T-helper 1 cell treated with Interleukin-12 subunit alpha and Interleukin-12 subunit beta and Interleukin-4 antibody, amounts not matched to agents 30 μg/mL and 1 μg/mL, for 36 hours (primary cell): ENCODE measurements around the gene GAK.

ENCODE experiments used
- H3K27ac Mint-ChIP-seq: one replicate; pipeline ENCODE4 v1.8.0; 2021; ENCODE audit warnings: mild to moderate bottlenecking, mixed read lengths
- H3K27me3 Mint-ChIP-seq: one replicate; pipeline ENCODE4 v1.8.0; 2021; ENCODE audit warnings: low read depth, mixed read lengths
- H3K36me3 Mint-ChIP-seq: one replicate; pipeline ENCODE4 v1.8.0; 2021; ENCODE audit warnings: low read depth, mixed read lengths
- H3K4me1 Mint-ChIP-seq: one replicate; pipeline ENCODE4 v1.8.0; 2021; ENCODE audit warnings: low read depth, mixed read lengths
- H3K4me3 Mint-ChIP-seq: one replicate; pipeline ENCODE4 v1.8.0; 2021; ENCODE audit warnings: mild to moderate bottlenecking, moderate library complexity, mixed read lengths
- H3K9me3 Mint-ChIP-seq: one replicate; pipeline ENCODE4 v1.8.0; 2021; ENCODE audit warnings: mixed read lengths

Gene GAK

DNA sequence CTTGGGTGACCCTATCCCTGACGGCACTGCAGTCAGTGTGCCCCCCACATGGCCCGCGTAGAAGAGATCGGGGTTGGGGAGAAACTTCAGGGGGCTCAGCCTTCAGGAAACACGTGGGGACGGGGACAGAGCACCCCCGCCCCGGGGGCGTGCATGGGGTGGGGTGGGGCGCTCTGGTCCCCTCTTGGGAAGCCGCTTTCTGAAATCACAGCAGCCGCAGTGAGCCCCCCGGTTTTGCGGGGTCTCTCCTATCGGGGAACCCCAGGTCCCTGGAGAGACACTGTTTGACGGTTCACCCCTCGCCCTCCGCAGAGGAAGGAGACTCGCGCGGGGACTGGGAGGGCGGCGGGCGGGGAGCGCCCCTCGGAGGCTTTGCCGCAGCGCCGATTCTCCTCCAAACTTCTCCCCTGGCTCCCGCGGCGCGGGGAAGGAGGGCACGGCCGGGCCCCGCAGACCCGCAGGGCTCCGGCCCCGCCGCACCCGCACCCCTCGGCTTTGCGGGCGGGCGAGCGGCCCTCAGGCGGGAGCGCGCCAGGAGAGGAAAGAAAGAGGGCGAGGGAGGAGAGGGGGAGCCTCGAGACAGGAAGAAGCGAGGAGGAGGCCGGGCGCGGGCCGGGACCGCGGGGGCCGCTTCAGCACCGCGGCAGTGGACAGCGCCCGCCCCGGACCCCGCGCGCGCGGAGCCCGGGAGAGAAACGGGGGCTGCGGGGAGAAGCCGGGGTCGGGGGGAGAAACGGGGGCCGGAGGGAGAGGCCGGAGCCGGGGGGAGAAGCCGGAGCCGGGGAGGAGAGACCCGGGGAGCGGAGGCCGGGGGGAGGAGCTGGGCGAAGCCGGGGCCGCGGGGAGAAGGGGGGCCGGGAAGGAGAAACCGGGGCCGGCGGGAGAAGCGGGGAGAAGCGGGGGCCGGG lies 106.8 kb downstream of the GAK start:
- Mint-ChIP-seq H3K36me3 (peaks cover 2% of the 10 kb centered on the region), H3K27ac (no peak overlapping the region), H3K27me3 (peaks cover 36% of the 10 kb centered on the region), H3K4me1 (peaks cover 1% of the 10 kb centered on the region), H3K4me3 (no peak overlapping the region), H3K9me3 (no peaks in the 10 kb centered on the region)

GRCh38 chr4:824461-825062 lies 107.6 kb downstream of the GAK start:
- Mint-ChIP-seq H3K27ac (no peak overlapping the region), H3K27me3 (peaks cover 36% of the 10 kb centered on the region), H3K4me1 (peaks cover 1% of the 10 kb centered on the region), H3K36me3 (peaks cover 2% of the 10 kb centered on the region), H3K4me3 (no peak overlapping the region), H3K9me3 (no peaks in the 10 kb centered on the region)

- H3K36me3 Mint-ChIP-seq, result peaks cover 2% of the 10 kb centered on the region
- no peak overlapping the region for H3K27ac Mint-ChIP-seq
- no peaks in the 10 kb centered on the region for H3K9me3 Mint-ChIP-seq
- peaks cover 1% of the 10 kb centered on the region for H3K4me1 Mint-ChIP-seq
- H3K27me3 Mint-ChIP-seq, result peaks cover 36% of the 10 kb centered on the region
- no peak overlapping the region for H3K4me3 Mint-ChIP-seq
Observed at GRCh38 chr4:823761-824460, 108.2 kb downstream of the GAK start.

DNA sequence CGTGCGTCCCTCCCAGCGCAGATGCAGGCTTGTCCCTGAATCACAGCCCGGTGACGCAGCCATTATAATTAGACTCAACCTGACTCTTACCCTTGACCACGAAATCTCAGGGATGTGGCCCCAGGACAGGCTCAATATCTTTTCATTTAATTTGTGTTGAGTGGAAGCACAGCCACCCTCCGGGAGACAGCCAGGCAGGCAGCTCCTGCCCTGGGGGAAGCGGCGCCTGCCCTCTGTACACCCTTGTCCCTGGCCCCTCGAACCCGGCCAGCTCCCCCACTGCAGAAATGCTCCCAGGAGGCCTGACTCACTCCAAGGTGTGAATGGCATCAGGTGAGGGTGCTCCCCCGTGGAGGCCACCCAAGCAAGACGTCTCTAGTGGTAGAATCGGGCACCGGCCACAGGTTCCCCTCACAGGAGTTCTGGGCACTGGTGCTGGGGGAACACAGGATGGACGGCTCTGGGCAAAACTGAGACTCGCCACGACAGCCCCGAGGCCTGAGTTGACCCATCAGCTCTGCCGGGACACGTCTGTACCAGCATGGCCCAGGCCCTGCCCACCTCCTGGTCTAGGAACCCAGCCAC lies 108.8 kb downstream of the GAK start:
- no peak overlapping the region for H3K4me3 Mint-ChIP-seq
- H3K36me3 Mint-ChIP-seq, result peaks cover 2% of the 10 kb centered on the region
- no peak overlapping the region for H3K27ac Mint-ChIP-seq
- no peaks in the 10 kb centered on the region for H3K9me3 Mint-ChIP-seq
- peaks cover 29% of the 10 kb centered on the region for H3K27me3 Mint-ChIP-seq
- peaks cover 1% of the 10 kb centered on the region for H3K4me1 Mint-ChIP-seq

DNA sequence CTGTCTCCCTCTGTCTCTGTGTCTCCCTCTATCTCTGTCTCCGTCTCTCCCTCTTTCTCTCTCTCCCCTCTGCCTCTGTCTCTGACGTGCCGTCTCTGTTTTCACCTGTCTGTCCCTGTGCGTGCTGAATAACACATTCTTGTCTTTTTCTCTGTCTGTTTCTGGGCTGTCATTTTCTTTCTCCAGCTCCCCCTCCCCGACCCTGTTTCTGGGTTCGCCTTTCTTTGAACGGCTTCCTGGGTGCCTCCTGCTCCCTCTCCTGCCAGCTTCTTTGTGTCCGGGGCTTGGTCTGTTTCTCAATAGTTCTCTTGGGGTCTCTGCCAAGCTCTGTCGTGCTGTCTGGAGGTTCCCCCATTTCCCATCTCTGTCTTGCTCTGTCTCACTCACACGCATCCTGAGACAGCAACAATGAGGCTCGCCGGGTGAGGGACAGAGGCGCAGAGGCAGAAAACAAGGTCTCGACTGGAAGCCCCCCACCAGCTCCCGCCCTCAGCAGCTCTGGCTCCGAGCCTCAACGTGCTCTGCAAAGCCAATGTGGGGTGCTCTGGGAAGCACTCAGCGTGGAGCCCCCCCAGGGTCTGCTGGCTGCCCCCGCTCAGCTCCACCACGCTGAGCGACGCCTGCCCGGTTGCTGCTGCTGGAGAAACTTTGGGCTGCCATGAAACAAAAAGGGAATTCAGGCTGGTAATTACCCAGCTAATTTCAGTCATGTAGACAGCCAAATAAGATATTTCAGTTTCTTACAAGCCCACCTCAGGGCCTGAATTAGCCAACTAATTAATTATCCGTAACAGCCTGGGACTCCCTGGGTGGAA lies 109.5 kb downstream of the GAK start:
- no peaks in the 10 kb centered on the region for H3K4me1 Mint-ChIP-seq
- no peaks in the 10 kb centered on the region for H3K36me3 Mint-ChIP-seq
- H3K27me3 Mint-ChIP-seq, result peaks cover 22% of the 10 kb centered on the region
- no peak overlapping the region for H3K27ac Mint-ChIP-seq
- H3K9me3 Mint-ChIP-seq, result no peaks in the 10 kb centered on the region
- H3K4me3 Mint-ChIP-seq, result no peak overlapping the region

- Mint-ChIP-seq H3K27me3 (peaks cover 22% of the 10 kb centered on the region), H3K4me1 (no peaks in the 10 kb centered on the region), H3K4me3 (no peak overlapping the region), H3K36me3 (no peaks in the 10 kb centered on the region), H3K27ac (no peak overlapping the region), H3K9me3 (no peaks in the 10 kb centered on the region)
Observed at GRCh38 chr4:821631-822030, 110.5 kb downstream of the GAK start.

GRCh38 chr4:821181-821591 lies 110.9 kb downstream of the GAK start:
- Mint-ChIP-seq H3K4me1 (no peaks in the 10 kb centered on the region), H3K36me3 (no peaks in the 10 kb centered on the region), H3K9me3 (no peaks in the 10 kb centered on the region), H3K27me3 (peaks cover 25% of the 10 kb centered on the region), H3K27ac (no peak overlapping the region), H3K4me3 (no peak overlapping the region)

DNA sequence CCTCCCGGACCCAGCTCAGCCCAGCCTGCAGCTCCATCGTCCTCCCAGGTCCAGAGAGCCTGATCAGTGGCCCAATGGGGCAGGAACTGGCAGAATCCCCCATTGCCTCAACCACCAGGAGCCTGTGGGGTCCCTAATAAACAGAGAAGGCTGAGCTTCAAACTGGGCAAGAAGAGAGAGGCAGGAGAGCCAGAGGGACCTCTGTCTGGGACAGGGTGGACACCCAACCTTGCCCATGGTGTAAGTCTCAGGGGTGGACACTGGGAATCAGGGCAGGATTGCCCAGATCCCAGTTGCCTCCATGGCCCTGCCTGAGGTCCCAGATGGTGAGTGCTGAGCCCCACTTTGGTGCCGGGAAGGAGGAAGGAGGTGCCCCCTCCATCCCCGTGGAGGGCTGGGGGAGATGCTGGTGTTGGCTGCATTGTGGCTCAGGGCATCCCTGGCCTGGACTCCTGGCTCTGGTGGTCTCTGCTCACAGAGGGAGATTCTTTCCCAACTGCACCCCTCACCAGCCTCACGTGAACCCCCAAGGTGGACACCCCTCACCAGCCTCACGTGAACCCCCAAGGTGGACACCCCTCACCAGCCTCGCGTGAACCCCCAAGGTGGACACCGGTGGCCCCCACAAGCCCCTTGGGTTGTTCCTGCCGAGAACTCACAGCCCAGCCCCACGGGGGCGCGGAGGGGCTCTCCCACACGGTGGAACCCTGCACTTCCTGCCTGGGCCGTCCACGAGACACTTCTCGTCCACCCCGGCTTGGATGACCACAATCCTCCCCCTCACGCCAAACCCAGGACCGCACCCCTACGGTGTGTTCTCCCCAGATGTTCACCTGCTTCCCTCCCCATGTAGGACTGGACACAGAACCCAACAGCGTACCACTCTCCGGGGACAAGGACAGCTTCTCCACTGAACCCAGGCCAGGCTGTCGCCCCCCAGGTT lies 111.6 kb downstream of the GAK start:
- H3K4me1 Mint-ChIP-seq, result no peaks in the 10 kb centered on the region
- no peak overlapping the region for H3K27ac Mint-ChIP-seq
- no peaks in the 10 kb centered on the region for H3K9me3 Mint-ChIP-seq
- H3K27me3 Mint-ChIP-seq, result peaks cover 31% of the 10 kb centered on the region
- H3K4me3 Mint-ChIP-seq, result no peak overlapping the region
- H3K36me3 Mint-ChIP-seq, result no peaks in the 10 kb centered on the region

DNA sequence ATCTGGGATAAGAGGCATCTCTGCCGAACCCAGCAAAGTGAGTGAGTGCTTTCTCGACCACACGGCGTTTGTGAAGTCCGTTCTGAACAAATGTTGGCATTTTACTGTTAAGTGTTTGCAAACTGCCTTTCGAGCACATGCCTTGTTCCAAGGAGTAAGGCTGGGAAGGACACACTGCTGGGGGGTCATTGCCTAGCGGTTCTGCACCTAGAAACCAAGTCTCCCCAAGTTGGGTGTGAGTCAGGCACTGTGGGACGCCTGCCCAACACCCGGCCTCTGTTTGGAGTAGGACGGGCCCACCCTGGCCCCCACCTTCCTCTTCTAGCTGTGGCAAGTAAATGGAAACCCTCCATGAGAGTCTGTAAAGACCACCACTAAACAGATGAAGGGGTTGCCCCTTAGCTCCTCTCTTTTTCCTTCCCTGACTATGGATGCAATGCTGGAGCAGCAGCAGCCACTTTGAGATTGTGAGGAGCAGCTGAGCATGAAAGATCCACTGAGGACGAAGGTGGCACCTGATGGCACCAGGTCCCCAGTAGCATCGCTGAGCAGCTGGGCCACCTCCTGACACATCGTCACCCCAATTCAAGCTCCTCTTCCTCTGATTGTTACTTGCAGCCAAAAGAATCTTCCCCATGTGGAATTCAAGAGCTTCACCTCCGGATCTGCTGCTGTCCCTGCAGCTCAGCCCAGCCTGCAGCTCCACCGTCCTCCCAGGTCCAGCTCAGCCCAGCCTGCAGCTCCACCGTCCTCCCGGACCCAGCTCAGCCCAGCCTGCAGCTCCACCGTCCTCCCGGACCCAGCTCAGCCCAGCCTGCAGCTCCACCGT lies 112.5 kb downstream of the GAK start:
- H3K4me1 Mint-ChIP-seq, result no peaks in the 10 kb centered on the region
- H3K27me3 Mint-ChIP-seq, result peaks cover 40% of the 10 kb centered on the region
- H3K27ac Mint-ChIP-seq, result no peak overlapping the region
- no peak overlapping the region for H3K4me3 Mint-ChIP-seq
- H3K36me3 Mint-ChIP-seq, result no peaks in the 10 kb centered on the region
- H3K9me3 Mint-ChIP-seq, result no peaks in the 10 kb centered on the region

DNA sequence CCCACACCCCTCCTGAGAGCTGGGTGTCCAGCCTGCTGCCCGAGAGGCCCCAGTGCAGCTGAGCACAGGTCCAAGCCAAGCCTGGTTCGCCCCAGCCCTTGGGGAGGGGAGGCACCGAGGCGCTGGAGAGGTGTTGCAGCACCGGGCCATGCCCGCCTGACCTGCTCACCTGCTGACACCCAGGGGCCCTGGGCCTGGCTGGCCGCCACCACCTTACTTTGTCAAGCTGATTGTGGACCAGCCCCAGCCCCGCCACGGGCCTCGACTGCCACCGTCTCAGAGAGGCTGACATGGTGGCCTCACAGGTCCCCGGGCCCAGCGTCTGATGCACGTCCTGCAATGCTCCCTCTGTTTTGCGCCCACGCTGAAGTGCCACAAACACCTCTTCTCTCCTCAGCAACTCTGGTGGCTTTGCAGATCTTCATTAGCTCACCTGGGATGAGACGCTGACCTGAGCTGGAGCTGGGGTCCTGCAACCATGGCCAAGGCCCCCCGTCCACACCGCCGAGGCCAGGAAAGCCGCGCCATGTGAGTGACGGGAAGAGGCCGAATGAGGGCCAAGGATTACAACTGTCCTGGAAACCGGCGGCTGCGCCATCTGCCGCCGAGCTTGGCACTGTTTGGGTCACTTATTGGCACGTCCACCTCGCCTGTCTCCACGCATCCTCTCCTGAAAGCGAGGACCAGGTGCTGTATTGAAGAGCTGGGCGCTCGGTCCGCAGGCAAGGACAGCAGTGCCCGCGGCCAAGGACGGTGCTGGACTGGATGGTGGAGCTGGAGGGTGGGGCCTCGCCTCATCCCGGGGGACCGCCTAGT lies 113.8 kb downstream of the GAK start:
- Mint-ChIP-seq H3K4me1 (no peaks in the 10 kb centered on the region), H3K36me3 (no peaks in the 10 kb centered on the region), H3K27me3 (peaks cover 46% of the 10 kb centered on the region), H3K27ac (no peak overlapping the region), H3K9me3 (no peaks in the 10 kb centered on the region), H3K4me3 (no peak overlapping the region)

DNA sequence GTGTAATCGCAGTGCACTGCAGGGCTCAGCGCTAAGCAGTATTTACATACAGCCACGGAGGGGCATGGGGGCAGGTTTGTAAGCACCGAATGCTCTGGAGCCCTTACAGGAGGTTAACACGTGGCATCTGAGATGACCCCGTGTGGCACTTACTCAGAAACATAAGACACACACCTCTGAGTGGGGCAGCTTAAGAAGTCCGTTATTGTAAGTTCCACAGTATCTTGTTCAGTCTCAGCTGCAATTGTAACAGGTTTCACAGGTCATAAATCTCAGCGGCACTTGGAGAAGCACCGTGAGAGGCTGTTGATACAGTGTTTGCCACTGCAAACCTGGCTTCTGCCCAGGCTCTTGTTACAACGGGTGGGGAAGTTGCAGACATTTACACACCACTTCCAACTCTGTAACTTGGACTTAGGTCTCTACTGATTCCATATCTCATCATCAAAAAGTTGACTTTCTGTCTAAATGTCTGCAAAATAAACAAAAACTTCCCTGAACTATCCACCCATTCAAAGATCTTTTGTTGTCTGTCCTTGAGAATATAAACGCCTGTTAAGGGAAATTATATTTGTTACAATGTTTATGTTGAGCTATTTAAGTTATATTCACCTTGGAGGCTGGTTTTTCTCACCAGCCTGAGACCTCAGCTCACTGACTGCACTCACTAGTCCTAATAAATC lies 116.5 kb downstream of the GAK start:
- Mint-ChIP-seq H3K27ac (no peak overlapping the region), H3K36me3 (no peaks in the 10 kb centered on the region), H3K4me3 (no peak overlapping the region), H3K27me3 (peaks cover 54% of the 10 kb centered on the region), H3K4me1 (no peaks in the 10 kb centered on the region), H3K9me3 (no peaks in the 10 kb centered on the region)
